PC-3 (cell line): Measurements from ENCODE around the gene GHRL.

ENCODE experiments used
- CTCF ChIP-seq: fragments of 300-600 bp; sonication (generic); conservative IDR thresholded peaks from 2 replicates; pipeline ENCODE4 v1.5.1; 2017; ENCODE audit warnings: antibody characterized with exemption, low read depth, mild to moderate bottlenecking, low read length
- EZH2 ChIP-seq: fragments of 300-600 bp; sonication (generic); IDR thresholded peaks from one replicate; pipeline ENCODE4 v1.6.1; 2017; ENCODE audit warnings: antibody characterized with exemption, mild to moderate bottlenecking, low read length; ENCODE audit not compliant: unreplicated experiment
- EZH2phosphoT487 ChIP-seq: fragments of 300-600 bp; sonication (generic); IDR thresholded peaks from 2 replicates; pipeline ENCODE4 v1.6.1; 2018; ENCODE audit warnings: mild to moderate bottlenecking, antibody characterized with exemption, low read length, borderline replicate concordance

GRCh38 chr3:10280177-10280529, 12.6 kb downstream of the GHRL start:
- TF ChIP-seq CTCF (peak; percentile 39; the same call in 1 of the 2 replicates), EZH2phosphoT487 (no peak), EZH2 (no peak)
